SK-N-SH treated with all-trans-retinoic acid at 6 μM for 48 hours (cell line): Measurements from ENCODE around the gene TEX261.

Experiments
- ATAC-seq: fragments of 200-7000 bp; cut with Tn5 transposase; 3 replicates; pipeline ENCODE4 v1.9.1; 2020; ENCODE audit warnings: mild to moderate bottlenecking, moderate library complexity
- CSDC2 ChIP-seq: fragments of 250-450 bp; sonication (Bioruptor Pico); IDR thresholded peaks from 2 replicates; pipeline ENCODE4 v1.5.0; 2020; ENCODE audit warnings: mild to moderate bottlenecking, moderate library complexity
- CSRNP3 ChIP-seq: fragments of 250-450 bp; sonication (Bioruptor Pico); IDR thresholded peaks from 2 replicates; pipeline ENCODE4 v1.5.1; 2021; ENCODE audit warnings: mild to moderate bottlenecking, moderate library complexity
- ESRRG ChIP-seq: fragments of 250-450 bp; sonication (Bioruptor Pico); IDR thresholded peaks from 2 replicates; pipeline ENCODE4 v1.6.1; 2021; ENCODE audit warnings: mild to moderate bottlenecking
- GLIS3 ChIP-seq: fragments of 250-450 bp; sonication (Bioruptor Pico); IDR thresholded peaks from 2 replicates; pipeline ENCODE4 v1.5.0; 2020; ENCODE audit warnings: mild to moderate bottlenecking, moderate library complexity
- OSR1 ChIP-seq: fragments of 250-450 bp; sonication (Bioruptor Pico); IDR thresholded peaks from 2 replicates; pipeline ENCODE4 v1.8.0; 2022; ENCODE audit warnings: moderate library complexity, mild to moderate bottlenecking, inconsistent platforms
- PPARA ChIP-seq: fragments of 250-450 bp; sonication (Bioruptor Pico); IDR thresholded peaks from 2 replicates; pipeline ENCODE4 v1.5.0; 2020; ENCODE audit warnings: mild to moderate bottlenecking, borderline replicate concordance
- RARB ChIP-seq: fragments of 250-450 bp; sonication (Bioruptor Pico); IDR thresholded peaks from 2 replicates; pipeline ENCODE4 v1.8.0; 2021; ENCODE audit warnings: mild to moderate bottlenecking, moderate library complexity
- SNAI2 ChIP-seq: fragments of 250-450 bp; sonication (Bioruptor Pico); IDR thresholded peaks from 2 replicates; pipeline ENCODE4 v1.5.0; 2020; ENCODE audit warnings: mild to moderate bottlenecking, moderate library complexity
- TCF4 ChIP-seq: fragments of 250-450 bp; sonication (Bioruptor Pico); IDR thresholded peaks from 2 replicates; pipeline ENCODE4 v1.8.0; 2021; ENCODE audit warnings: mild to moderate bottlenecking, moderate library complexity, borderline replicate concordance
- TOX ChIP-seq: fragments of 250-450 bp; sonication (Bioruptor Pico); IDR thresholded peaks from 2 replicates; pipeline ENCODE4 v1.8.0; 2021; ENCODE audit warnings: mild to moderate bottlenecking, moderate library complexity, borderline replicate concordance
- TSHZ2 ChIP-seq: fragments of 250-450 bp; sonication (Bioruptor Pico); IDR thresholded peaks from 2 replicates; pipeline ENCODE4 v1.5.0; 2020; ENCODE audit warnings: mild to moderate bottlenecking, moderate library complexity
- ZFP3 ChIP-seq: fragments of 250-450 bp; sonication (Bioruptor Pico); IDR thresholded peaks from 2 replicates; pipeline ENCODE4 v1.5.0; 2020; ENCODE audit warnings: mild to moderate bottlenecking, moderate library complexity
- ZFP30 ChIP-seq: fragments of 450-650 bp; formaldehyde crosslinking; IDR thresholded peaks from 2 replicates; pipeline ENCODE4 v1.5.0; 2022; ENCODE audit warnings: mild to moderate bottlenecking, moderate library complexity
- ZNF565 ChIP-seq: fragments of 450-650 bp; formaldehyde crosslinking; conservative IDR thresholded peaks from 2 replicates; pipeline ENCODE4 v1.5.0; 2020; ENCODE audit warnings: low read depth, mild to moderate bottlenecking, moderate library complexity
- ZNF70 ChIP-seq: fragments of 450-650 bp; formaldehyde crosslinking; IDR thresholded peaks from 2 replicates; pipeline ENCODE4 v1.5.0; 2020; ENCODE audit warnings: mild to moderate bottlenecking, moderate library complexity
- ZNF8 ChIP-seq: fragments of 450-650 bp; formaldehyde crosslinking; IDR thresholded peaks from 2 replicates; pipeline ENCODE4 v1.5.0; 2020; ENCODE audit warnings: mild to moderate bottlenecking, moderate library complexity
- TF ChIP-seq, protein P1 (sequence below): fragments of 250-450 bp; sonication (Bioruptor Pico); IDR thresholded peaks from 2 replicates; pipeline ENCODE4 v1.5.1; 2020; ENCODE audit warnings: low read depth, mild to moderate bottlenecking, moderate library complexity
- TF ChIP-seq, protein P2 (sequence below): fragments of 250-450 bp; sonication (Bioruptor Pico); IDR thresholded peaks from 2 replicates; pipeline ENCODE4 v1.8.0; 2021; ENCODE audit warnings: low read depth, mild to moderate bottlenecking, moderate library complexity, borderline replicate concordance
- TF ChIP-seq, protein P3 (sequence below): fragments of 250-450 bp; sonication (Bioruptor Pico); IDR thresholded peaks from 2 replicates; pipeline ENCODE4 v1.8.0; 2020; ENCODE audit warnings: mild to moderate bottlenecking, moderate library complexity, borderline replicate concordance

Gene TEX261

DNA sequence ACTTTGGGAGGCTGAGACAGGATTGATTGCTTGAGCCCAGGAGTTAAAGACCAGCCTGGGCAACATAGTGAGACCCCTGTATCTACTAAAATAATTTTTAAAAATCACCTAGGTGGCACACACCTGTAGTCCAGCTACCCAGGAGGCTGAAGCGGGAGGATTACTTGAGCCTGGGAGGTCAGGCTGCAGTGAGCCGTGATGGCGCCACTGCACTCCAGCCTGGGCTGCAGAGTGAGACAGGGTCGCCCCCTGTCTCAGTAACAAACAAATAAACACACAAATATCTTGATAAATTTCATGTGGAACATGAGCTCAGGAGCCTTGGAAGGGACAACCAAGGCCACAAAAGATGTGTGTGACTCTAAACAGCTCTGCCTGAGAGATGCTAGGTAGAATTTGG is 28.0 kb downstream of the TEX261 start (continued):
- TF ChIP-seq, protein P1, sequence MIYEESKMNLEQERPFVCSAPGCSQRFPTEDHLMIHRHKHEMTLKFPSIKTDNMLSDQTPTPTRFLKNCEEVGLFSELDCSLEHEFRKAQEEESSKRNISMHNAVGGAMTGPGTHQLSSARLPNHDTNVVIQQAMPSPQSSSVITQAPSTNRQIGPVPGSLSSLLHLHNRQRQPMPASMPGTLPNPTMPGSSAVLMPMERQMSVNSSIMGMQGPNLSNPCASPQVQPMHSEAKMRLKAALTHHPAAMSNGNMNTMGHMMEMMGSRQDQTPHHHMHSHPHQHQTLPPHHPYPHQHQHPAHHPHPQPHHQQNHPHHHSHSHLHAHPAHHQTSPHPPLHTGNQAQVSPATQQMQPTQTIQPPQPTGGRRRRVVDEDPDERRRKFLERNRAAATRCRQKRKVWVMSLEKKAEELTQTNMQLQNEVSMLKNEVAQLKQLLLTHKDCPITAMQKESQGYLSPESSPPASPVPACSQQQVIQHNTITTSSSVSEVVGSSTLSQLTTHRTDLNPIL (CRISPR knock-in tag), result no peak
- no peak for TF ChIP-seq ZFP30

DNA sequence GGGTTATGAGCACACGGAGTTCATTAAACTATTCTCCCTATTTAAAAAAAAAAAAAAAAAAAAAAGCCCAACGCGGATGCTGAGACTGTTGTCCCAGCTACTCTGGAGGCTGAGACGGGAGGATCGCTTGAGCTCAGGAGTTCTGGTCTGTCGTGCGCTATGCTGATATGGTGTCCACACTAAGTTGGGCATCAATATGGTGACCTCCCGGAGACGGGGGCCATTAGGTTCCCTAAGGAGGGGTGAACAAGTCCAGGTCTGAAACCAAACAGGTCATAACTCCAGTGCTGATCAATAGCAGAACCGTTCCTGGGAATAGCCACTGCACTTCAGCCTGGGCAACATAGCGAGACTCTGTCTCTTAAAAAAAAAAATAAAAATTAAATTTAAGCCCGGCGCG is 29.2 kb downstream of the TEX261 start:
- no peak for ATAC-seq
- TF ChIP-seq SNAI2 (no peak), OSR1 (CRISPR knock-in tag) (no peak), ZFP3 (CRISPR knock-in tag) (no peak), RARB (CRISPR knock-in tag) (no peak), ZNF70 (no peak), TCF4 (no peak), GLIS3 (CRISPR knock-in tag) (no peak), CSRNP3 (CRISPR knock-in tag) (no peak), ZNF565 (CRISPR knock-in tag) (no peak), ZNF8 (CRISPR knock-in tag) (no peak), ZFP30 (no peak), ESRRG (no peak), TOX (CRISPR knock-in tag) (no peak), PPARA (CRISPR knock-in tag) (no peak), TSHZ2 (CRISPR knock-in tag) (no peak), CSDC2 (CRISPR knock-in tag) (no peak)
- TF ChIP-seq, protein P2, sequence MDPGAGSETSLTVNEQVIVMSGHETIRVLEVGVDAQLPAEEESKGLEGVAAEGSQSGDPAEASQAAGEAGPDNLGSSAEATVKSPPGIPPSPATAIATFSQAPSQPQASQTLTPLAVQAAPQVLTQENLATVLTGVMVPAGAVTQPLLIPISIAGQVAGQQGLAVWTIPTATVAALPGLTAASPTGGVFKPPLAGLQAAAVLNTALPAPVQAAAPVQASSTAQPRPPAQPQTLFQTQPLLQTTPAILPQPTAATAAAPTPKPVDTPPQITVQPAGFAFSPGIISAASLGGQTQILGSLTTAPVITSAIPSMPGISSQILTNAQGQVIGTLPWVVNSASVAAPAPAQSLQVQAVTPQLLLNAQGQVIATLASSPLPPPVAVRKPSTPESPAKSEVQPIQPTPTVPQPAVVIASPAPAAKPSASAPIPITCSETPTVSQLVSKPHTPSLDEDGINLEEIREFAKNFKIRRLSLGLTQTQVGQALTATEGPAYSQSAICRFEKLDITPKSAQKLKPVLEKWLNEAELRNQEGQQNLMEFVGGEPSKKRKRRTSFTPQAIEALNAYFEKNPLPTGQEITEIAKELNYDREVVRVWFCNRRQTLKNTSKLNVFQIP (CRISPR knock-in tag), result no peak
- TF ChIP-seq, protein P1 (CRISPR knock-in tag), result no peak
- TF ChIP-seq, protein P3, sequence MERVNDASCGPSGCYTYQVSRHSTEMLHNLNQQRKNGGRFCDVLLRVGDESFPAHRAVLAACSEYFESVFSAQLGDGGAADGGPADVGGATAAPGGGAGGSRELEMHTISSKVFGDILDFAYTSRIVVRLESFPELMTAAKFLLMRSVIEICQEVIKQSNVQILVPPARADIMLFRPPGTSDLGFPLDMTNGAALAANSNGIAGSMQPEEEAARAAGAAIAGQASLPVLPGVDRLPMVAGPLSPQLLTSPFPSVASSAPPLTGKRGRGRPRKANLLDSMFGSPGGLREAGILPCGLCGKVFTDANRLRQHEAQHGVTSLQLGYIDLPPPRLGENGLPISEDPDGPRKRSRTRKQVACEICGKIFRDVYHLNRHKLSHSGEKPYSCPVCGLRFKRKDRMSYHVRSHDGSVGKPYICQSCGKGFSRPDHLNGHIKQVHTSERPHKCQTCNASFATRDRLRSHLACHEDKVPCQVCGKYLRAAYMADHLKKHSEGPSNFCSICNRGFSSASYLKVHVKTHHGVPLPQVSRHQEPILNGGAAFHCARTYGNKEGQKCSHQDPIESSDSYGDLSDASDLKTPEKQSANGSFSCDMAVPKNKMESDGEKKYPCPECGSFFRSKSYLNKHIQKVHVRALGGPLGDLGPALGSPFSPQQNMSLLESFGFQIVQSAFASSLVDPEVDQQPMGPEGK (CRISPR knock-in tag), result no peak

DNA sequence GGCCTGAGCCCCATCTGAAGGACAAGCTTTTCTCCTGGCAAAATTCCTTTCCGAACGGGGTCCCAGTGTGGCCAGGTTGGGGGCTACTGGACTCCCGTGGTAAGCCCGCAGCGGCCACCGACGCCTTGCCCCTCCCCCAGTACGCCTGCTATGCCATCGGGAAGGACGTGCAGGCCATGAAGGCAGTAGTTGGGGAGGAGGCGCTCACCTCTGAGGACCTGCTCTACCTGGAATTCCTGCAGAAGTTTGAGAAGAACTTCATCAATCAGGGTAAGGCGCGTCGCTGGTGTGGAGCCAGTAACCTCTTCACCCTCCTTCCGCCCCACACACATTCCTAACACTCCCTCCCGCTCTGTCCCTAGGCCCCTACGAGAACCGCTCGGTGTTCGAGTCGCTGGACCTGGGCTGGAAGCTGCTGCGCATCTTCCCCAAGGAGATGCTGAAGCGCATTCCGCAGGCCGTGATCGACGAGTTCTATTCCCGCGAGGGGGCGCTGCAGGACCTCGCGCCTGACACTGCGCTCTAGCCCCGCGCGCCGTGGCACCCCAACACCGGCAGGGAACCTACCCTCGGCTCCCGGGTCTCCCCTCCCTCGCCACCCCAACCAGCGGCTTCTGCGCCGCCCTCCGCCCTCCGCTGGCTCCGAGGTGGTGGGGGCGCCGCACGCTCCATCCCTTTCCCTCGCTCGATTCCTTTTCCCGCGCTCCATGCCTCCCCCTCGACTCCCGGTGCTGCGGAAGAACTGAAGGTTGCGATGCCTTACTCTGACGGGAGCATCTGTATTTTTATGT is 29.9 kb downstream of the TEX261 start:
- peak; percentile 88 for ATAC-seq
- TF ChIP-seq, protein P2 (CRISPR knock-in tag), result no peak
- TF ChIP-seq RARB (CRISPR knock-in tag), result no peak
- no peak for TF ChIP-seq ZNF565 (CRISPR knock-in tag)
- no peak for TF ChIP-seq GLIS3 (CRISPR knock-in tag)
- TF ChIP-seq TCF4, result no peak
- no peak for TF ChIP-seq CSDC2 (CRISPR knock-in tag)
- TF ChIP-seq TSHZ2 (CRISPR knock-in tag), result no peak
- TF ChIP-seq PPARA (CRISPR knock-in tag), result no peak
